Uterus (tissue), 2 donors: ENCODE data around the gene RPL29.

ENCODE experiments used
- POLR2A ChIP-seq, 2 donors: fragments of 450-650 bp; IDR thresholded peaks; one replicate each; pipeline ENCODE4 v1.6.1; 2016; ENCODE audit warnings: antibody characterized with exemption in 2 of 2, mild to moderate bottlenecking in 1 of 2, moderate library complexity in 1 of 2
- TF ChIP-seq, protein P1 (sequence below), 4 experiments: fragments of 200-600 bp in 2 of 4; fragments of 450-650 bp in 2 of 4; sonication (generic) in 2 of 4; IDR thresholded peaks; one replicate each; pipeline ENCODE4 v1.5.1; 2016 to 2019; ENCODE audit warnings: antibody characterized with exemption in 4 of 4, mild to moderate bottlenecking in 2 of 4, moderate library complexity in 1 of 4

DNA sequence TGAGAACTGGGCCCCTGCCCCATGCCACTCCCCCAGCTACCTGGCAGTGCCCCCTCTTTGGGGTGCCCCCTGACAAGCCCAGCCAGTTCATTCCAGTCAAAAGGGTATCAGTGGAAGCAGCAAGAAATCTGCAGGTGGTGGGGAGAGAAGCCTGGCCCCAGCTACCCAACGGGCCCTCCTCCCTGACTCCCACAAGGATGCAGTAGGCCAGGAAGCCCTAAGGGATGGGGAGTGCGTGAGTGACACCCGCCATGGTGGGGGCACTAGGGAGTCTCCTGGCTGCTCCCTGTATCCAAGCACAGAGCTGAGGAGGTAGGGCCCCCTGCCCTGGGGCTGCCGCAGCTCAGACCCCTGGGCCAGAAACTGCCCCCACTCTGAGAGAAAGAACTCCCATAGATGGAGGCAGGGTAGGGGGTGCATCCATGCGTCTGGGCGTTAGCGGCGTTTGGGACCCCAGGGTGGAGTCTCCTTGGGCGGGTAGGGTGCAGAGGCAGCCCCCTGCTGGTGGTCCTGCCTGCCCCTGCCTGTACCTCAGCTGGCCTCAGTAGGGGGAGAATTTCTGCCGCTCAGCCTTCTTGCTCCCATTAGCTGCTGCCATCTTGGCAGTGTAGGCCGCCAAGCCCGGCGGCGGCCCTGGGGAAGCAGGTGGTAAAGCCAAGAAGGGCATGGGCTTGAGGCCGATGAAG, 38.0 kb downstream of the RPL29 start:
- TF ChIP-seq, protein P1, sequence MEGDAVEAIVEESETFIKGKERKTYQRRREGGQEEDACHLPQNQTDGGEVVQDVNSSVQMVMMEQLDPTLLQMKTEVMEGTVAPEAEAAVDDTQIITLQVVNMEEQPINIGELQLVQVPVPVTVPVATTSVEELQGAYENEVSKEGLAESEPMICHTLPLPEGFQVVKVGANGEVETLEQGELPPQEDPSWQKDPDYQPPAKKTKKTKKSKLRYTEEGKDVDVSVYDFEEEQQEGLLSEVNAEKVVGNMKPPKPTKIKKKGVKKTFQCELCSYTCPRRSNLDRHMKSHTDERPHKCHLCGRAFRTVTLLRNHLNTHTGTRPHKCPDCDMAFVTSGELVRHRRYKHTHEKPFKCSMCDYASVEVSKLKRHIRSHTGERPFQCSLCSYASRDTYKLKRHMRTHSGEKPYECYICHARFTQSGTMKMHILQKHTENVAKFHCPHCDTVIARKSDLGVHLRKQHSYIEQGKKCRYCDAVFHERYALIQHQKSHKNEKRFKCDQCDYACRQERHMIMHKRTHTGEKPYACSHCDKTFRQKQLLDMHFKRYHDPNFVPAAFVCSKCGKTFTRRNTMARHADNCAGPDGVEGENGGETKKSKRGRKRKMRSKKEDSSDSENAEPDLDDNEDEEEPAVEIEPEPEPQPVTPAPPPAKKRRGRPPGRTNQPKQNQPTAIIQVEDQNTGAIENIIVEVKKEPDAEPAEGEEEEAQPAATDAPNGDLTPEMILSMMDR (IDR thresholded peaks at IDR 0.05): no peak
- no peak for TF ChIP-seq POLR2A (IDR thresholded peaks at IDR 0.05)
